Activated CD8-positive, alpha-beta memory T cell treated with anti-CD3 and anti-CD28 coated beads, Interleukin-2, amount 50 U/mL, for 24 hours (primary cell): ENCODE results near the gene CEP112.
A peak's percentile ranks its signal among the peaks of the same experiment; 100 is the strongest.

ENCODE experiments used
- DNase-seq: peaks from one replicate; pipeline ENCODE4 v3.0.0-alpha.2; 2020; ENCODE audit errors: extremely low read depth

Gene CEP112

GRCh38 chr17:66211047-66211810 is 19.3 kb upstream of the CEP112 start:
- DNase-seq: no peak

DNA sequence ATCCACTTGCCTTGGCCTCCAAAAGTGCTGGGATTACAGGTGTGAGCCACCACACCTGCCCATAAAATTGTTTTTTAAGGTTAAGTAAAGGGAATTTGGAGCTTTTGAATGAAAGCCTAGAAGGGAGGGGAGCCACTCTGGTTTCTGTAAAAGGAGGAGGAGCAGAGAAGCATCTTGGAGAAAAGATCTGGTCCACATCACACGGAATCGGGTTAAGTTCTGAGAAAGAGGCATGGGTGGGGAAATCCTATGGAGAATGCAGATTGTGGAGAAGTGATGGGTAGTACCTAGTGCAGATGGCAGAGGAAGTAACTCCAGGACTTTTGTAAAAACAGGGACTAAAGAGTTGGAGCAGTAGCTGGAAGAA is 18.3 kb upstream of the CEP112 start:
- no peak for DNase-seq

DNA sequence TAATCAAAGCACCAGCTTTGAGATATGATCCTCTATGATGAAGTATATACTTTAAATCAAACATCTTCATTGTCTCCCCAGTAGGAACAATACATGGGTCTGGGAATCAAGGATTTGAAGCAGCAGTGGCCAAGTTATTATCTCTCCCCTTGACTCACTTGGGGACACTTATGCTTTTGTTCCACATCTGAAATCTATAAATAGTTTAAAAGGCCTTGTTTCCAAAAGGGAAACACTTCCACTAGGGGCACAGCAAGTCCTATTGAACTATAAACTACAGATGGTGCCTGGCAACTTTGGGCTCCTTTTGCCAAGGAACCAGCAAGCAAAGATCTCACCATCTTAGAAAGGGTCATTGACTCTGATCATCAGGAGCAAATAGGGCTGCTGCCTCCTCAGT is 16.0 kb upstream of the CEP112 start:
- DNase-seq: no peak

- DNase-seq: no peak
These were observed 11.5 kb upstream of the CEP112 start for GRCh38 chr17:66203274-66204015.

DNA sequence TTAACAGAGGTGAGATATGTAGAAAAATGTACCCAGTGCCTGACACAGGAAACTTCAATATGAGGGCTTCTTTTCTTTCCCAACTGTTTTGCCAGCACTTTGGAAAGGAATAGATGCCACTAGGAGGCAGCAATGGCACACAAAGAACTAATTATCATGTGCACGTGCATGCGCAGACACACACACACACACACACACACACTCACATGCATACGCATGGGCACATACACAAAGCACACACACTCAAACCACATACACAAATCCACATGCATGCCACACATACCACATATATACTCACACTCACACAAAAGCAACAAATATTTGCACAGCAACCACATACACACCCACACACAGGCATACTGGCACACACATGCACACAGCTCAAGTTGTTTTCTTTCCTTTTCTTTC is 8.8 kb upstream of the CEP112 start:
- peak; percentile 13 for DNase-seq

DNA sequence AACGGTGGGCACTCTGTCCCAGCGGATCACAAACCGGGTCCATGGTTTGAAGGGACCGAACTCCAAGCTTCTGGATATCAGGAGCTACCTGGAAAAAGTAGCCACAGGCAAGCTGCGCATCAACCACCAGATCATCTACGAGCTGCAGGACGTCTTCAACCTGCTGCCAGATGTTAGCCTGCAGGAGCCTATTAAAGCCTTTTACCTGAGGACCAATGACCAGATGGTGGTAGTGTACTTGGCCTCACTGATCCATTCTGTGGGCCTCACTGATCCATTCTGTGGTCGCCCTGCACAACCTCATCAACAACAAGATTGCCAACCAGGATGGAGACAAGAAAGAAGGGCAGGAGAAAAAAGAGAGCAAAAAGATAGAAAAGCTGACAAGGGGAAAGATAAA is 6.3 kb upstream of the CEP112 start:
- no peak for DNase-seq

GRCh38 chr17:66192378-66192687 is 400 bp upstream of the CEP112 start:
- no peak for DNase-seq

DNA sequence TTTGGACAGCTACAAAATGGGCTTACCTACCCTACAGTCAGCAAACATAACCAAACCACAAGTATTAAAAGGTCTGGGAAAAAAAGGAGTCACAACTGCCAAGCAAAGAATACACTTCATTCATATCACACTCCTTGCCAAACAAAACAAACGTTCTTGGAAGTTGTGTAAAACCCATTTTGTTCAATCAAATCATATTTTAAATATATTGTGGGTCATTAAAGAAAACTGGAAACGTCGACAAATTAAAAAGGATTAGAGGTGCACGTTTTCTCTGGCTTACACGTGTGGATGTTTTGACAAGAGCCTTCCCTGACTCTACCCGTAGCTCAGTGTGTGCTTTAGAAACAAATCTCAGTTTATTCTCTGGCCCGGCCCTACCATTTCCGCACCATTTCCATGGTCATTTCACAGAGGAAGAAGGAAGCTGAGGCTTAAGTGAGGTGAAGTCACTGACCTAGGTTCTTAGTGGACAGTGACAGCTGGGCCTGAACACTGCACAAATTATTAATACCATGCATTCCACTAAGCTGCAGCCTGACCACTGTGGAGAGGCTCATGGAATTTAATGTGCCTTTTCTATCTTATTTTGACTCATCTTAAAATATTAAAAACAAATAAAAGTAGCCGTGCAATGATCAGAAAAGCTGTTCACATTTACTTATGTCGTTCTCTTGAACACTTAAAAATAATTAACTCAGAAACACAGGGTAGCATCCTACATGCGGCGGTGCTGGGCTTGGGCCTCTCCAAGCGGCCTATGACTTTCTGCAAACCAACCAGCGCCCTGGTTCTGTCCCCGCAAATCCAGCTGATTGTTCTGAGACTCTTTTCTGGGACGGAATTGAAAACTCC is 968 bp downstream of the CEP112 start:
- no peak for DNase-seq

GRCh38 chr17:66187718-66188117 is 4.2 kb downstream of the CEP112 start:
- no peak for DNase-seq

- DNase-seq: no peak
These were observed 6.1 kb downstream of the CEP112 start for GRCh38 chr17:66185862-66186261.

DNA sequence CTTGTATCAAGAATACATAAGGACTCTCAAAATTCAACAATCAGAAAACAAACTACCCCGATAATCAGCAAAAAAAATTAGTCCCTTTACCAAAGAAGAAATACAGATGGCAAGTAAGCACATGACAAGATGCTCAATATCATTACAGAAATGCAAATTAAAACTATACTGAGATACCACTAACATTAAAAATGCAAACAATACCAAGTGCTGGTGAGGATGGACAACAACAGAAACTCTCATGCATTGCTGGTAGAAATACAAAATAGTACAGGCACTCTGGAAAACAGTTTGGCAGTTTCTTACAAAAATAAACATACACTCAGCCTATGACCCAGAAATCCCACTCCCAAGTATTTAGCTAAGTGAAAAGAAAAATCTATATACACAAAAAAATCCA is 7.5 kb downstream of the CEP112 start:
- no peak for DNase-seq

GRCh38 chr17:66183529-66183928 is 8.4 kb downstream of the CEP112 start:
- DNase-seq: no peak

- DNase-seq: no peak
These were observed 13.3 kb downstream of the CEP112 start for GRCh38 chr17:66178642-66179041.

DNA sequence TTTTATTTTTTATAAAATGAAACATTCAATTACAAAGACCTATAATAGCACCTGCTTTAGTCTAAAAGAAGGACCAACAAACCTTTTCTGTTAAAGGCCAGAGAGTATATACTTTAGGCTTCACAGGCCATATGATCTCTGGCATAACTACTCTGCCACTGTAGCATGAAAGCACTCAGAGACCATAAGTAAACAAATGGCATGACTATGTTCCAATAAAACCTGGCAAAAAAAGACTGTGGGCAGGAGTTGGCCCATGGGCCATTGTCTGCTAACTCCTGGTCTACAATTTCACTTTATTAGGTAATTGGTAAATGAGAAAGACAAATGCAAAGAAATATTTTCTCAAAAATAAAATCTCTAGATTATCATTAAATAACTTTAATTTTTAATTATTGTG is 14.9 kb downstream of the CEP112 start:
- DNase-seq: no peak

GRCh38 chr17:66175892-66176291 is 16.0 kb downstream of the CEP112 start:
- no peak for DNase-seq

DNA sequence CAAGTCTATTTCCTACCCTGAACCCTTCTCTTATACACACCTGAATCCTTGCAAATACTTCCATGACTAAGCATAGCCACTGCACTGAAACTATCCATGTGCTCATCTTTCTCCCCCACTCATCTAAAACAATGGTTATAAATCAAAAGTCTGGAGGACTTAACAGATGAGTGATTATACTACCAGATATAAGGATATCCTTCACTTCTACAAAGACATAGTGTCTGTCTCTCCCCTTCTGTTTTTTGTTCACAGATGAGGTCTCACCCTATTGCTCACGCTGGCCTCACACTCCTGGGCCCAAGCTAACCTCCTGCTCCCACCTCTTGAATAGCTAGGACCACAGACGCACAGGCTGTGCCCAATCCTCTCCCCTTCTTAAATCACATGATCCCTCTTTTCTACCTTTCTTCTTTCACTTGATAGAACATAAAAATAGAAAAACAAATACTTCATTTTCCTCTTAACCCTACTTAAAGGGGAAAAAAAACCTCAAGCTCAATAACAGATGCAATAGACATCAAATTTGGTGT is 19.2 kb downstream of the CEP112 start:
- DNase-seq: no peak

GRCh38 chr17:66172144-66172543 is 19.8 kb downstream of the CEP112 start:
- DNase-seq: no peak

- DNase-seq: no peak
These were observed 20.2 kb downstream of the CEP112 start for GRCh38 chr17:66171692-66172091.

DNA sequence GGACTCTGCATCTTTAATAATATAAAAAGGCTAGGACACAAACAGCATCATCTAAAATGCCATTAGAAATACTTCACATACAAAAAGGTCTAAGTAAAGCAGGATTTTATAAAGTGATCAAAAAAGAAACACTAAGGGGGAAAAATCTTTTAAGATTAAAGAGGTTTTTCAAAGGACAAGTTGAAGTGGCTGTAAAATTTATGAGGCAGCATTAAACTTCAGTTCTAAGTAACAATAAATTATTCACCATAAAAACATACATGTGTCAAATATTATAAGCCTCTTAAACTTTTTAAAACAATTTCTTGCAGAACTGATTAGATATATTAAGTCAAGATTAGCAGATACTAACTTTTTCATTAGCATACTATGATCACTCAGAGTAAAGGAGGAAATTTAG is 20.8 kb downstream of the CEP112 start:
- no peak for DNase-seq

DNA sequence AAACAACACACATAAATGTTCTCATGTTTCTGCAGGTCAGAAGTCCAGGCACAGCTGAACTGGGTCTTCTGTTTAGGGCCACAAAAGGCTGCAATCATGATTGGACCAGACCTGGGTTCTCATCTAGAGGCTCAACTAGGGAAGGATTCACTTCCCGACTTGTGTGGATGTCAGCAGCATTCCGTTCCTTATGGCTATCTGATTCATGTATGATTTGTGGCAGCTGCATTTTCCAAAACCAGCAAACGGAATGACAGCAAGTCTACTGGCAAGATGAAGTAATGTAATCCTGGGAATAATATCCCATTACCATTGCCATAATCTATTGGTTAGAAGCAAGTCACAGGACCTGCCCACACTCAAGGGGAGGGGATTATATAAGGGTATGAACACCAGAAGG is 22.1 kb downstream of the CEP112 start:
- DNase-seq: no peak

- no peak for DNase-seq
These were observed 24.6 kb downstream of the CEP112 start for GRCh38 chr17:66167189-66167815.

DNA sequence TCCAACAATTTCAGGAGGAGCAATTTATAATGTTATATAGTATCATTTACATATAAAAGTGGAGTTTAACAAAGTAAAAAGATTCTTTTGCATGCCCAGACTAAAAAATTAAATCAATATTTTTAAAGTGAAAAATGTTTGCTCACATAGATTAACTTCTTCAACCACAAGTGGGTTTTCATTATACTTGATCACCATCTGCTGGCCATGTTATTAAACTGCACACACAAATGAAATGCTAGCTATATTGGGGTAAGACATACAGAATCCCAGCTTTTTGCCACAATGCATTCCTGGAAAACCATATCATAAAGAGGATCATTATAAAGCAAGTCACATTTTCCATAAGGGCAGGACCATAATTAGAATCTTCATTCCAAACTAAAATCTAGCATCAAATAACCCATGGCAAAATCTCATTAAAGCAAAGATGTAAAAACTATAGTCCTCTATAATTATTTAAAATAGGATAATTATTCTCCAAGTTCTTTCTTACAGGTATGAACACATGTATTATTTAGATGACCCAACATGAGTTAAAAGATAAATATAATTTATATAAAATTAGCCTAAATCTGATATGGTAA is 26.3 kb downstream of the CEP112 start:
- no peak for DNase-seq
